ENCODE measurements around the gene CORO1A. TPM values are rescaled to one million over a fixed set of nuclear protein-coding genes. Genes with fewer than 3 reads are reported as not detected.

The CORO1A gene
- total and polyA plus RNA-seq, 2 experiments from 2014 or later, result 10.2 to 23.5 TPM

GRCh38 chr16:30149250-30149930 lies 34.0 kb upstream of the CORO1A start (continued):
- TF ChIP-seq ZNF462 (CRISPR knock-in tag; IDR thresholded peaks at IDR 0.05) (no peak), JUNB (IDR thresholded peaks at IDR 0.05; ENCODE audit: unreplicated experiment) (no peak), ZNF331 (CRISPR knock-in tag; IDR thresholded peaks at IDR 0.05; ENCODE audit: low read depth) (no peak), STAT1 (IDR thresholded peaks at IDR 0.05; ENCODE audit: unreplicated experiment) (no peak), EZH2 (IDR thresholded peaks at IDR 0.05; ENCODE audit: low read depth, unreplicated experiment) (no peak), ZNF114 (CRISPR knock-in tag; IDR thresholded peaks at IDR 0.05) (no peak), NANOG (IDR thresholded peaks at IDR 0.05; ENCODE audit: borderline replicate concordance) (no peak)

GRCh38 chr16:30151091-30151490 lies 32.3 kb upstream of the CORO1A start:
- 0 out of 2 replicates have a peak, but pooled peaks cover 5% of the 10 kb centered on the region for H3K9me2 ChIP-seq (ENCODE audit: insufficient read depth)
- no peaks in the 10 kb centered on the region for H3F3A ChIP-seq (replicated peaks; ENCODE audit: low read depth)
- Mint-ChIP-seq H3K9me3 (peaks cover 17% of the 10 kb centered on the region; the same call in 2 of the 3 replicates), H3K4me1 (no peaks in the 10 kb centered on the region), H3K27me3 (ENCODE audit: insufficient read depth, low read depth, poor library complexity) (peaks cover 11% of the 10 kb centered on the region), H3K36me3 (ENCODE audit: low read depth) (no peaks in the 10 kb centered on the region), H3K27ac (no peak overlapping the region), H3K4me3 (no peak overlapping the region)
- no peak overlapping the region for H3K4me2 ChIP-seq
- ATAC-seq (no peak), DNase-seq (ENCODE audit: low spot score) (no peak)
- no peak overlapping the region for H3K27ac ChIP-seq (ENCODE audit: low read depth)
- TF ChIP-seq CREB1 (CRISPR knock-in tag; IDR thresholded peaks at IDR 0.05; ENCODE audit: low read depth) (no peak), ZNF114 (CRISPR knock-in tag; IDR thresholded peaks at IDR 0.05) (no peak), NANOG (IDR thresholded peaks at IDR 0.05; ENCODE audit: borderline replicate concordance) (no peak), JUNB (IDR thresholded peaks at IDR 0.05; ENCODE audit: unreplicated experiment) (no peak)
- no peaks in the 10 kb centered on the region for H3K36me3 ChIP-seq (ENCODE audit: insufficient read depth)
- H3K4me1 ChIP-seq (ENCODE audit: insufficient read depth), result no peaks in the 10 kb centered on the region
- H2AFZ ChIP-seq, result no peak overlapping the region
- no peak overlapping the region for H3K4me3 ChIP-seq
- H3K27me3 ChIP-seq (ENCODE audit: insufficient read depth), result no peaks in the 10 kb centered on the region
- no peaks in the 10 kb centered on the region for H3K79me2 ChIP-seq (replicated peaks; ENCODE audit: insufficient read depth)
- H4K20me1 ChIP-seq (replicated peaks; ENCODE audit: insufficient read depth), result no peaks in the 10 kb centered on the region

All from GM23338 (cell line).